ENCODE results near the gene IL17C. TPM values are rescaled to one million over a fixed set of nuclear protein-coding genes. Genes with fewer than 3 reads are reported as not detected.

IL17C gene
- total and polyA plus RNA-seq, 2 donors: 0.05 to 0.09 TPM

- no peaks in the 10 kb centered on the region for H3K27me3 ChIP-seq (ENCODE audit: control insufficient read depth in 2 of 2, insufficient read depth in 1 of 2, low read length in 1 of 2)
- 97% methylated on average over 29 of the region's 29 CpGs for WGBS
- H3K9me3 ChIP-seq (ENCODE audit: control insufficient read depth in 2 of 2, insufficient read depth in 1 of 2, low read length in 1 of 2): peaks cover 0 to 1% of the 10 kb centered on the region in 2 donors
- no peak overlapping the region for H3K27ac ChIP-seq (ENCODE audit: low read depth in 1 of 2, low read length in 1 of 2)
- H3K4me3 ChIP-seq (ENCODE audit: low read length in 2 of 2): no peak overlapping the region
- peaks cover 0 to 3% of the 10 kb centered on the region in 2 donors for H3K4me1 ChIP-seq (ENCODE audit: control insufficient read depth in 2 of 2, insufficient read depth in 2 of 2, low read length in 2 of 2)
- peaks cover 77 to 81% of the 10 kb centered on the region in 2 donors for H3K36me3 ChIP-seq (ENCODE audit: control insufficient read depth in 2 of 2, insufficient read depth in 2 of 2, low read length in 1 of 2)
- DNase-seq (ENCODE audit: low read depth in 6 of 9, low spot score in 9 of 9): no peak
These were observed 15.5 kb upstream of the IL17C start for GRCh38 chr16:88622866-88623265.

DNA sequence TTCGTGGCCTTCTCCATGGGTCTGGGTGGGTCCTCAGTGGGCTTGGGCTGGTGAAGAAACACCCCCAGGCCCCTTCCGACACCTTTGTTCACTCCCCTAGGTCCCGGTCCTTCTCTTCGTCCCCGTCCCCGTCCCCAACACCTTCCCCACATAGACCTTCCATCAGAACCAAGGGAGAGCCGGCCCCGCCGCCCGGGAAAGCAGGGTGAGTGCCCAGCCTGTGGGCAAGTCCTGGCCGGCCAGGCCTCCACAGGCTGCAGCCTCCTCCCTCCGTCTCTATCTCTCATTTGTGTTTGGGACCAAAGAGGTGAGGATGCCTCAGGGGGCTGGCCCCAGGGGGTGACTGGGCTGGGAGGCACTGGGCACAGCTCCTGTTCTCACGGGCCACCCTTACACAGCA is 14.5 kb upstream of the IL17C start:
- Histone ChIP-seq H3K27ac (ENCODE audit: low read depth in 1 of 2, low read length in 1 of 2) (no peak overlapping the region), H3K4me1 (ENCODE audit: control insufficient read depth in 2 of 2, insufficient read depth in 2 of 2, low read length in 2 of 2) (peaks cover 0 to 3% of the 10 kb centered on the region in 2 donors), H3K36me3 (ENCODE audit: control insufficient read depth in 2 of 2, insufficient read depth in 2 of 2, low read length in 1 of 2) (peaks cover 80 to 81% of the 10 kb centered on the region in 2 donors), H3K27me3 (ENCODE audit: control insufficient read depth in 2 of 2, insufficient read depth in 1 of 2, low read length in 1 of 2) (no peaks in the 10 kb centered on the region), H3K4me3 (ENCODE audit: low read length in 2 of 2) (no peak overlapping the region), H3K9me3 (ENCODE audit: control insufficient read depth in 2 of 2, insufficient read depth in 1 of 2, low read length in 1 of 2) (peaks cover 0 to 1% of the 10 kb centered on the region in 2 donors)
- 99% methylated on average over 13 of the region's 13 CpGs for WGBS
- no peak for DNase-seq (ENCODE audit: low read depth in 6 of 9, low spot score in 9 of 9)

DNA sequence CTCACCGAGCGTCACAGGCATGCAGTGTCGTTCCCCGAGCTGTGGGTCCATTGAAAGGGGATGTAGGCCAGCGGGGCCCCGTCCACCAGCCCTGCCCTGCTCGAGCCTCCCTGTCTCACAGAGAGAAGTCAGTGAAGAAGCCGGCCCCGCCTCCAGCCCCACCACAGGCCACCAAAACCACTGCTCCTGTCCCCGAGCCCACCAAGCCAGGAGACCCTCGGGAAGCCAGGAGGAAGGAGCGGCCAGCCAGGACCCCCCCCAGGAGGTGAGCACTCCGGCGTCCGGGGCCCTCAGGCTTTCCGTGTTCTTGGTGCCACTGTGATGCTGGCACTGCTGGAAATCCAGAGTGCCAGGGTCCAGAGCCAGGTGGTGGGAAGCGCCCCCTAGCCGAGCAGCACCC is 13.9 kb upstream of the IL17C start:
- 96% methylated on average over 18 of the region's 18 CpGs for WGBS
- H3K4me3 ChIP-seq (ENCODE audit: low read length in 2 of 2): no peak overlapping the region
- H3K27ac ChIP-seq (ENCODE audit: low read depth in 1 of 2, low read length in 1 of 2): no peak overlapping the region
- peaks cover 80 to 83% of the 10 kb centered on the region in 2 donors for H3K36me3 ChIP-seq (ENCODE audit: control insufficient read depth in 2 of 2, insufficient read depth in 2 of 2, low read length in 1 of 2)
- peaks cover 0 to 1% of the 10 kb centered on the region in 2 donors for H3K9me3 ChIP-seq (ENCODE audit: control insufficient read depth in 2 of 2, insufficient read depth in 1 of 2, low read length in 1 of 2)
- no peaks in the 10 kb centered on the region for H3K27me3 ChIP-seq (ENCODE audit: control insufficient read depth in 2 of 2, insufficient read depth in 1 of 2, low read length in 1 of 2)
- H3K4me1 ChIP-seq (ENCODE audit: control insufficient read depth in 2 of 2, insufficient read depth in 2 of 2, low read length in 2 of 2): peaks cover 0 to 3% of the 10 kb centered on the region in 2 donors
- DNase-seq (ENCODE audit: low read depth in 6 of 9, low spot score in 9 of 9): no peak

- Histone ChIP-seq H3K27me3 (ENCODE audit: control insufficient read depth in 2 of 2, insufficient read depth in 1 of 2, low read length in 1 of 2) (no peaks in the 10 kb centered on the region), H3K36me3 (ENCODE audit: control insufficient read depth in 2 of 2, insufficient read depth in 2 of 2, low read length in 1 of 2) (peaks cover 82 to 83% of the 10 kb centered on the region in 2 donors), H3K9me3 (ENCODE audit: control insufficient read depth in 2 of 2, insufficient read depth in 1 of 2, low read length in 1 of 2) (peaks cover 0 to 1% of the 10 kb centered on the region in 2 donors), H3K4me1 (ENCODE audit: control insufficient read depth in 2 of 2, insufficient read depth in 2 of 2, low read length in 2 of 2) (peaks cover 0 to 3% of the 10 kb centered on the region in 2 donors), H3K4me3 (ENCODE audit: low read length in 2 of 2) (no peak overlapping the region), H3K27ac (ENCODE audit: low read depth in 1 of 2, low read length in 1 of 2) (no peak overlapping the region)
- DNase-seq (ENCODE audit: low read depth in 6 of 9, low spot score in 9 of 9): no peak
- WGBS: 98% methylated on average over 17 of the region's 17 CpGs
These were observed 13.3 kb upstream of the IL17C start for GRCh38 chr16:88624977-88625576.

DNA sequence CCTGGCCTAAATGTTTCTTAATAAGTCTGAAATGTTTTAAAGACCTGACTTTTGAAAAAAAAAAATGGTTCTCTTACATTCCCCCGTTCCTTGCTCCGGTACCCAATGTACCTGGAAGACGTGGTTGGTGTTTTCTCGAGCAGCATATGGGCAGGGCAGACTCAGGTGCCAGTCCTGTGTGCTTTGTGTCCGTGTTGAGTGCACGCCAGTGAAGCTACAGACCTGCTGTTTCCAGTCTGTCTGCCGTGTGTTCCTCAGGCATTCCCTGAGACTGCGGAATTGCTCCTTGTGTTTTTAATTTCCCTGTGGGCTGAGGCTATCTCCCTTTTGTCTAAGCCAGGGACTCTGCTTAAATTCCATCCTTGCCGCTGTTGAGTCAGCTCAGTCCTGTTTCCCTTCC is 11.7 kb upstream of the IL17C start:
- peaks cover 90 to 93% of the 10 kb centered on the region in 2 donors for H3K36me3 ChIP-seq (ENCODE audit: control insufficient read depth in 2 of 2, insufficient read depth in 2 of 2, low read length in 1 of 2)
- DNase-seq (ENCODE audit: low read depth in 6 of 9, low spot score in 9 of 9): no peak
- H3K4me1 ChIP-seq (ENCODE audit: control insufficient read depth in 2 of 2, insufficient read depth in 2 of 2, low read length in 2 of 2): no peaks in the 10 kb centered on the region
- H3K9me3 ChIP-seq (ENCODE audit: control insufficient read depth in 2 of 2, insufficient read depth in 1 of 2, low read length in 1 of 2): peaks cover 0 to 1% of the 10 kb centered on the region in 2 donors
- 98% methylated on average over 9 of the region's 9 CpGs for WGBS
- no peak overlapping the region for H3K4me3 ChIP-seq (ENCODE audit: low read length in 2 of 2)
- H3K27ac ChIP-seq (ENCODE audit: low read depth in 1 of 2, low read length in 1 of 2): no peak overlapping the region
- H3K27me3 ChIP-seq (ENCODE audit: control insufficient read depth in 2 of 2, insufficient read depth in 1 of 2, low read length in 1 of 2): no peaks in the 10 kb centered on the region

- Histone ChIP-seq H3K9me3 (ENCODE audit: control insufficient read depth in 2 of 2, insufficient read depth in 1 of 2, low read length in 1 of 2) (peaks cover 0 to 1% of the 10 kb centered on the region in 2 donors), H3K4me1 (ENCODE audit: control insufficient read depth in 2 of 2, insufficient read depth in 2 of 2, low read length in 2 of 2) (no peaks in the 10 kb centered on the region), H3K4me3 (ENCODE audit: low read length in 2 of 2) (no peak overlapping the region), H3K27me3 (ENCODE audit: control insufficient read depth in 2 of 2, insufficient read depth in 1 of 2, low read length in 1 of 2) (no peaks in the 10 kb centered on the region), H3K36me3 (ENCODE audit: control insufficient read depth in 2 of 2, insufficient read depth in 2 of 2, low read length in 1 of 2) (peaks cover 88 to 92% of the 10 kb centered on the region in 2 donors), H3K27ac (ENCODE audit: low read depth in 1 of 2, low read length in 1 of 2) (no peak overlapping the region)
- DNase-seq (ENCODE audit: low read depth in 6 of 9, low spot score in 9 of 9): no peak
- 98% methylated on average over 27 of the region's 27 CpGs for WGBS
These were observed 10.6 kb upstream of the IL17C start for GRCh38 chr16:88627531-88628411.

GRCh38 chr16:88628512-88628974 is 9.8 kb upstream of the IL17C start:
- peaks cover 0 to 5% of the 10 kb centered on the region in 2 donors for H3K4me1 ChIP-seq (ENCODE audit: control insufficient read depth in 2 of 2, insufficient read depth in 2 of 2, low read length in 2 of 2)
- peaks cover 0 to 5% of the 10 kb centered on the region in 2 donors for H3K27me3 ChIP-seq (ENCODE audit: control insufficient read depth in 2 of 2, insufficient read depth in 1 of 2, low read length in 1 of 2)
- H3K9me3 ChIP-seq (ENCODE audit: control insufficient read depth in 2 of 2, insufficient read depth in 1 of 2, low read length in 1 of 2): peaks cover 0 to 1% of the 10 kb centered on the region in 2 donors
- no peak for DNase-seq (ENCODE audit: low read depth in 6 of 9, low spot score in 9 of 9)
- no peak overlapping the region for H3K4me3 ChIP-seq (ENCODE audit: low read length in 2 of 2)
- H3K27ac ChIP-seq (ENCODE audit: low read depth in 1 of 2, low read length in 1 of 2): no peak overlapping the region
- H3K36me3 ChIP-seq (ENCODE audit: control insufficient read depth in 2 of 2, insufficient read depth in 2 of 2, low read length in 1 of 2): peaks cover 86 to 90% of the 10 kb centered on the region in 2 donors
- 89% methylated on average over 12 of the region's 12 CpGs for WGBS

GRCh38 chr16:88629835-88630234 is 8.5 kb upstream of the IL17C start:
- Histone ChIP-seq H3K4me3 (ENCODE audit: low read length in 2 of 2) (no peak overlapping the region), H3K27me3 (ENCODE audit: control insufficient read depth in 2 of 2, insufficient read depth in 1 of 2, low read length in 1 of 2) (peaks cover 0 to 18% of the 10 kb centered on the region in 2 donors), H3K9me3 (ENCODE audit: control insufficient read depth in 2 of 2, insufficient read depth in 1 of 2, low read length in 1 of 2) (peaks cover 0 to 1% of the 10 kb centered on the region in 2 donors), H3K4me1 (ENCODE audit: control insufficient read depth in 2 of 2, insufficient read depth in 2 of 2, low read length in 2 of 2) (peaks cover 5 to 18% of the 10 kb centered on the region in 2 donors), H3K27ac (ENCODE audit: low read depth in 1 of 2, low read length in 1 of 2) (no peak overlapping the region), H3K36me3 (ENCODE audit: control insufficient read depth in 2 of 2, insufficient read depth in 2 of 2, low read length in 1 of 2) (peaks cover 73 to 79% of the 10 kb centered on the region in 2 donors)
- no peak for DNase-seq (ENCODE audit: low read depth in 6 of 9, low spot score in 9 of 9)
- WGBS: 87% methylated on average over 9 of the region's 9 CpGs

- DNase-seq (ENCODE audit: low read depth in 6 of 9, low spot score in 9 of 9): no peak
- Histone ChIP-seq H3K4me3 (ENCODE audit: low read length in 2 of 2) (no peak overlapping the region), H3K36me3 (ENCODE audit: control insufficient read depth in 2 of 2, insufficient read depth in 2 of 2, low read length in 1 of 2) (peaks cover 67 to 73% of the 10 kb centered on the region in 2 donors), H3K27ac (ENCODE audit: low read depth in 1 of 2, low read length in 1 of 2) (no peak overlapping the region), H3K9me3 (ENCODE audit: control insufficient read depth in 2 of 2, insufficient read depth in 1 of 2, low read length in 1 of 2) (no peaks in the 10 kb centered on the region), H3K4me1 (ENCODE audit: control insufficient read depth in 2 of 2, insufficient read depth in 2 of 2, low read length in 2 of 2) (peaks cover 5 to 21% of the 10 kb centered on the region in 2 donors), H3K27me3 (ENCODE audit: control insufficient read depth in 2 of 2, insufficient read depth in 1 of 2, low read length in 1 of 2) (peaks cover 5 to 24% of the 10 kb centered on the region in 2 donors)
- 96% methylated on average over 12 of the region's 12 CpGs for whole genome bisulfite sequencing
These were observed 7.9 kb upstream of the IL17C start for GRCh38 chr16:88630433-88630832.

All from thymus (tissue), 11 donors.